GM18502 (cell line): Measurements from ENCODE around the gene ASB3.
"Not testable (repeated sequence)": the region's sequence is repeated elsewhere in the genome, so short reads cannot be mapped to it uniquely, and the experiment has no call there.

Source experiments
- ATAC-seq: cut with Tn5 transposase; IDR thresholded peaks from one replicate; pipeline ENCODE4 v1.9.1; 2021; ENCODE audit warnings: mild to moderate bottlenecking; ENCODE audit not compliant: unreplicated experiment, poor library complexity

The ASB3 gene

DNA sequence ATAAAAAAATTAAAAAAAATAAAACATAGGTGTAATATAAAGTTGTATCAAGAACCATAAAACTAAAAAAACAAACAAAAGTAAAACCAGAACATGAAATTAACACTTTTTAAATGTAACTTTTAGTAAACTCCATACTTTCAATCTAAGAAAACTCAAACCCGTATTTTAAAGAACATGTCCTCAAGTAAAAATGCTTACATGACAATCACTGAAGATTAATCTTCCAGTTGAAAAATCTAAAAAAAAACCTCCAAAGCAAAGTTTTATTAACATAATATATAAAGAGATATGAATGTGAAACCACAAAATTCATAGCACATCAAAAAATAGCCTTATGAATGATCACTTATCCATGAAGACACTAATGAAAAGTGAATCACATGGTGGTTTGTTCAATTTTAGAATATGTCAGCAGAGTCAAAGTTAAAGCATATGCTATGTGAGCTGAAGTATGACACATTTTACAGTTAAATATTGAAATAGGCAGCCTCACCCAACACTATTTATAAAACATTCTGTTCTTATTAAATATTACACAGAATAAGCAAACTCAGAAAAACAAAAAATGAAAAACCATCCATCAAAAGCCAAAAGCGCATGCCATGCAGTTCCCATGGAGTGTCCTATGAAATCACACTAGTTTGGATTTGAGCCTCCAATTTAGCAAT is 42.2 kb downstream of the ASB3 start:
- ATAC-seq, result no peak

DNA sequence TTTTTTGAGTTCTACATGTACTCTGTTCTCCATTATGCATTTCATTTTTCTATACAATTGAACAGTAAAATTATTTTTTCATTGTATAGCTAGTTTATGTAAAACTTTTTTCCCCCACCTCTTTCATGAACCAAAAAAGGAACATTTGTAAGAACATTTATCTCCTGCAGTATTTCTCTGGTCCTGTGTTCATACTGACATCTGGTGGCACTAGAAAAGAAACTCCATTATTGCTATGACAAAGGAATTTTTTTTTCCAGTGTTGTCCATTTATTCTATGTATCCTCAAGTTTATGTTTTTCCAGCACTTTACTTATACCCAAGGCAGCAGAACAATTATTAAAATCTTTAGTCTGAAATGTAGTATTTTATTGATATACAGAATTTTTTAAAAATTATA is 46.6 kb downstream of the ASB3 start:
- ATAC-seq, result no peak

DNA sequence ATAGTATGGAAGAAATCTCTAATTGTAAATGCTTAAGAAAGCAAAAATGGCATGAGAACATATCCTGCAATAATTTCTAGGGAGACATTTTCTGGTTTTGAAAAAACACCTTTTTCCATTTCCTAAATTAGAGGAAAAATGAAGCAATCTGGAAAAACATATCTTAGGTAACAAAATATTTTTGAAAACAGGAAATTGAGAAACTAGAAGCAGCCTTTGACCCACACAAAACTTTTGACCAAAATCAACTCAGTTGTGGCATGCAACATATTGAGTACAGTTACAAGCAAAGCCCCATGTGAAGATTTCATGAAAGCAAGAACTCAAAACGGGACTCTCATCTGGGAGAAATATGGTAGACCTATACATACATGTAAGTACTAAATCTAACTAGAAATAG is 47.7 kb downstream of the ASB3 start:
- ATAC-seq, result no peak

DNA sequence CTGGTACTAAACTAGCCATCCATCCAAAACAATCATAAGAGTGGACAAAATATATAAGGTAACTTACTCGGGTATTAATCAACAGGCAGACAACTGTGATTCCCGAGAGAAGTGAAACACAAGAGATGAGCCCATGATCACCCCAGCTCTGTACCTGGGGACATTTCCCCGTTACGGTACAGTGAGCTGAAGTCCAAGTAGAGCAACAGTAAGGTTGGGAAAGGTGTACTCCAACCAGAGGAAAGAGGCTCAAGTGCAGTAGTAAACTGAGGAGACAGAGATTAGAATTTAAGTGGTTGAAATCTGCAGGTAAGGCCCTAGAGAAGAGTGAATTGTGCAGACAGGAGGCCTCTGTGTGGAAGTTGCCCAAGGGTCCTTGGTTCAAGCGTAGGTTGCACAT is 49.7 kb downstream of the ASB3 start:
- no peak for ATAC-seq

DNA sequence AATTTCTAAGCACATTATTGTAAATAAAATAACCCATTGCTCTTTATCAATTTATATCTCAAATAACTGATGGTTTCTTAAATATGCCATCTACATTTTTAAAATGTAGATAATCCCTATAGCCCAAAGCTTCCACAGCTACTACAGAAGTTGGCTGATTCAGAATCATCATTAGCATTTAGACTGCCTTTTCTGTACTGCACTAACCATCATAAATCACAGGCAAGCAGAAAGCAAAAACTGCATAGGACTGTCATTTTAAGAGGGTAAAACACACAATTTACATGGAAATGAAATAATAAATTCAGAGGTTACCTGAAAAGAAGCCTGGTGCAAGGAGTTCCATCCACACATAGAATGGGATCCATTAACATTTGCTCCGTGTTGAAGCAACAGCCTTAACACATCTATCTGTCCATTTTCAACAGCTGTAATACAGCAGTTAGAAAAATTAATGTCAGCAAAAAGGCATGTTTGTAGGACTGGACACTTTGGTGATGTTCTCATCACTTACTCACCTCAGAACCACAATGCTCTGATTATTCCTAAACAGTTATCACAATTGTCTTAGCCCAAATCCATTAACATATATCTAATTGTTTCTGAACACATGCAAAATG is 57.5 kb downstream of the ASB3 start:
- ATAC-seq, result no peak

DNA sequence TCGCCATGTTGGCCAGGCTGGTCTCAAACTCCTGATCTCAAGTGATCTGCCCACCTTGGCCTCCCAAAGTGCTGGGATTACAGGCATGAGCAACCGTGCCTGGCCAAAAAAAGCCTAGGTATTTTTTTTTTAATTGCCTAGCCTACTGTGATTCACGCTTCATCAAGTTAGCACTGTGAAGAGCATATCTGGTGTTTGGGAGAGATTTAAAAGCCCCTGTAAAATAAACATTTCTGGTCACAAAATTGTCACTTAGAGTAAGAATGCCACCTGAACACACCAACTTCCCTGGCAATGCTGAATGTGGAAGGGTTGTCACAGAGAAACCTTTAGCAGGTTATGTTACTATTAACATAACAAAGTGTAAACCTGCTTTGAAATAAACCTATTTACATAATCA is 58.8 kb downstream of the ASB3 start:
- no peak for ATAC-seq

DNA sequence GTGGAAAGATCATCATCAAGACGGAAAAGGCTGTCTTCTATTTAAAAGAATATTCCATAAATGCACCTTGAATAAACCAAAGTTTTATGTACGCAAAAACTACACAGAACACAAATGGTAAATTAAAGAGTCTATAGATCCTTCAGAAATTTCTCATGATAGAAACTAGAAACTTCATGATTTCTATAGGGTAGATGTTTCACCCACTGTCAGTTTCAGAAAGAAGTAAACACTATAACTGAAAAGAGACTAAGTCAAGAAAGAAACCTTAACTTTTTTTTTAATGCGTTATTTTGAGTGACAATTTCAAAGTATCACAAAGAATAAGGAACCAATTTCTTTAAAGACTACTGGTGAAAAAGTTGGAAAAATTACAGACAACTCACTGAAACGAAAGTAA is 61.1 kb downstream of the ASB3 start:
- ATAC-seq, result no peak

DNA sequence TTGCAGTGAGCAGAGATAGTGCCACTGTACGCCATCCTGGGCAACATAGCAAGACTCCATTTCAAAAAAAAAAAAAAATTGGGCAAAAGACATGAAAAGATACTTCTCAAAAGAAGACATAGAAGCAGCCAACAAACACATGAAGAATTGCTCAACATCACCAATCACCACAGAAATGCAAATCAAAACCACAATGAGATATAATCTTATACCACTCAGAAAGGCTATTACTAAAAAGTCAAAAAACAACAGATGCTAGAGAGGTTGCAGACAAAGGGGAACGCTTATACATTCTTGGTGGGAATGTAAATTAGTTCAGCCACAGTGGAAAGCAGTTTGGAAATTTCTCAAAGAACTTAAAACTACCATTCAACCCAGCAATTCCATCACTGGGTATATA is 62.2 kb downstream of the ASB3 start:
- peak; percentile 41 for ATAC-seq

DNA sequence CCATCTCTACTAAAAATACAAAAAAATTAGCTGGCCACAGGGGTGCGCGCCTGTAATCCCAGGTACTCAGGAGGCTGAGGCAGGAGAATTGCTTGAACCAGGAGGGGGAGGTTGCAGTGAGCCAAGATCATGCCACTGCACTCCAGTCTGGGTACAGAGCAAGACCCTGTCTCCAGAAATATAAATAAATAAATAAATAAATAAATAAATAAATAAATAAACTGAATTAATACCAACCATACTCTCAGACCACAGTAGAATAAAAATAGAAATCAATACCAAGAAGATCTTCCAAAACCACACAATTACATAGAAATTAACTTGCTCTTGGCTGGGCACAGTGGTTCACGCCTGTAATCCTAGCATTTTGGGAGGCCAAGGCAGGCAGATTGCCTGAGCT is 65.8 kb downstream of the ASB3 start:
- not testable (repeated sequence) for ATAC-seq

DNA sequence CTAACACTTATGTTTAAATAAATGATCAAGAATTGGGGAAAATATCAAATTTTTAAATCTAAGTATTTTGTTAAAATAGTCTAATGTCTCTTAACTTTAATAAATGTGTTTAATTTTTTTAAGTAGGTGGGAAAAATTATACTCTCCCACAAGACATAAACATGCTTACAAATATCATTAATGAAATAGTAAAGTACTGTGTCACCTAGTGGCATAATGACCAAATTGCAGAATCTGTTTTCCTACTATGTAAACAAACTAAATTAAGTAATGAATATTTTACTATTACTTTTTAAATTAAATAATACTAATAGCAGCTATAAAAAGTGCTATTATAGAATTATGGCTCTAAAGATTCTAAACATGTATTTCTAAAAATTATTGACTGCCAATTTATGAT is 71.2 kb downstream of the ASB3 start:
- peak; percentile 61 for ATAC-seq

DNA sequence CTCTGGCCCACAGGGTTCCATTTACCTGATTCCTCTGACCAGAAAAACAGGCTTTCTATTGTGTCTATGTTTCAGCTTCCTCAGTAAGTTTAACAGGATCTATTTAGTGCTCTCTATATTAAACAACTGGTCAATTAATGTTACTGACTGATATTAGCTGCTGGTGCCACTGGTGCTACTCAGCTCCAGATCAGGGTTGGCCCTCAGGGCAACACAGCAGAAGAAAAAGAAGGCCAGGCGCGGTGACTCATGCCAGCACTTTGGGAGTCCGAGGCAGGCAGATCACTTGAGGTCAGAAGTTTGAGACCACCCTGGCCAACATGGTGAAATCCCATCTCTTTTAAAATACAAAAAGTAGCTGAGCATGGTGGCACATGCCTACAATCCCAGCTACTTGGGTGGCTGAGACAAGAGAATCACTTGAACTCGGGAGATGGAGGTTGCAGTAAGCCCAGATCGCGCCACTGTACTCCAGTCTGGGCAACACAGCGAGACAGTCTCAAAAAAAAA is 75.4 kb downstream of the ASB3 start:
- ATAC-seq, result no peak

DNA sequence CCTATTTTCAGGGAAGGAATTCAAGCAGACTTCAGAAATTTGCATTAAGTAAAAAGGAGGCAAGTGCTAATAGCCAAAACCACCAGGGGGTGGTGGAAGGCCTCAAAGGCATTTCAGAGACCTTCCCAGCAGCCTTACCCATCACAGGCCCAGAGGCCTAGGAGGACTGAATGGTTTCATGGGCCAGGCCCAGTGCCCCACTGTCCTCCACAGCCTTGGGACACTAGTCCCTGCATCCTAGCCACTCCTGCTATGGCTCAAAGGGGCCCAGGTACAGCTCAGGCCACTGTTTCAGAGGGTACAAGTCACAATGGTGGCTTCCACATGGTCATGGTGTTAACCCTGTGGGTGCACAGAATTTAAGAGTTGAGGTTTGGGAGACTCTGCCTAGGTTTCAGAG is 77.8 kb downstream of the ASB3 start:
- no peak for ATAC-seq

DNA sequence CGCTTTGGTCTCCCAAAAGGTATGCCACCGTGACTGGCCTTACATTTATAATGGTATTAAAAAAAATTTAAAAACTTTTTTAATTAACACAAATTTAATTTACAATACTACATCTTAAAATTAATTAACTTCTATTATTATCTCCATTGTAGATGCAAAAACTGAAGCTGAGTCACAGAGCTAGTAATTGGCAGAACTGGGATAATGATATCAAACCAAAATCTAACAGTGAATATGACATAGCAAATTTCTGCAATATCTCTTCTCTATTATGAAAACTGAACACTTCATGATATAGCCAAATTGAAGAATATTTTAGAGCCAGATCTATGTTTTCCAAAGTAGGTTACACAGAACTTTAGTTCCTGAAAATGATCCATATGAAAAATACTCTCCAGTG is 85.5 kb downstream of the ASB3 start:
- ATAC-seq, result no peak

DNA sequence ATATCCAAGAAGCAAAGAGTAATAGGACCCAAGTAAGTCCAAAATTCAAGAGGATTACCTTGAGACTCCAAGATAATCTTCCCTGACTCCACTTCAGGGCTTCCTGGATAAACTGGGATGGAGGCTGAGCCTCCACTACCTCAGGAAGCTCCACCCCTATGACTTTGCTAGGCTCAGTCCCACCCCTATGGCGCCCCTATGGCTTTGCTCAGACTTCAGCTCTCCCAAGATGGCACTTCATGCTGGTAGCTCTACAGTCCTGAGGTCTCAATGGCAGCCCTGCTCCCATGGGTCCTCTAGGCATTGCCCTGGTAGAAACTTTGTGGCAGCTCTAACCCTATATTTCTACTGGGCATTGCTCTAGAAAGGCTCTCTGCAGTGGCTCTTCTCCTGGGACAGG is 89.1 kb downstream of the ASB3 start:
- no peak for ATAC-seq

DNA sequence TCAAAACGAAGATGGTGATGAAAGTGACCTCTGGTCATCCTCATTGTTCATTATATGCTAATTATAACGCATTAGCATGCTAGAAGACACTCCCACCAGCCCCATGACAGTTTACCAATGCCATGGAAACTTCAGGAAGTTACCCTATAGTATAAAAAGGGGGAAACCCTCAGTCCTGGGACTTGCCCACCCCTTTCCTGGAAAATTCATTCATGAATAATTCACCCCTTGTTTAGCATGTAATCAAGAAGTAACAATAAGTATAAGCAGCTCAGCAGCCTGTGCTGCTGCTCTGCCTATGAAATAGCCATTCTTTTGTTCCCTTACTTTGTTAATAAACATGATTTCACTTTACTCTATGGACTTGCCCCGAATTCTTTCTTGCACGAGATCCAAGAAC is 89.7 kb downstream of the ASB3 start:
- ATAC-seq, result no peak

DNA sequence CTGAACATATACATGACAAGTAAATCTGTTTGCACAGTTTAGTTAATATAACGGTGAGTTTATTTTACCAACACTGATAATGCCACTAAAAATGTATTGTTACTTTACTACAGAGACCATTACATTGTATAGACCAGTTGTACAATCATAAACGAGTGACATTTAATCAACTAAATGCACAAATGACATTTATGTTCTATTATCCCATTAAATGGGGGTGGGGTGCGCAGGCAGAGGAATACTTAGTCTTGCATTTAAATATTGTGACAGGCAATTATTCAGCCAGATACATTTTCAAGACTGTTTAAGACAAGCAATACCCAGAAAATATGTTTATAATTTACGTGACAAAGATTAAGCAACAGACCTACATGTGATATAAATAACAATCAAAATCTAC is 91.2 kb downstream of the ASB3 start:
- no peak for ATAC-seq

DNA sequence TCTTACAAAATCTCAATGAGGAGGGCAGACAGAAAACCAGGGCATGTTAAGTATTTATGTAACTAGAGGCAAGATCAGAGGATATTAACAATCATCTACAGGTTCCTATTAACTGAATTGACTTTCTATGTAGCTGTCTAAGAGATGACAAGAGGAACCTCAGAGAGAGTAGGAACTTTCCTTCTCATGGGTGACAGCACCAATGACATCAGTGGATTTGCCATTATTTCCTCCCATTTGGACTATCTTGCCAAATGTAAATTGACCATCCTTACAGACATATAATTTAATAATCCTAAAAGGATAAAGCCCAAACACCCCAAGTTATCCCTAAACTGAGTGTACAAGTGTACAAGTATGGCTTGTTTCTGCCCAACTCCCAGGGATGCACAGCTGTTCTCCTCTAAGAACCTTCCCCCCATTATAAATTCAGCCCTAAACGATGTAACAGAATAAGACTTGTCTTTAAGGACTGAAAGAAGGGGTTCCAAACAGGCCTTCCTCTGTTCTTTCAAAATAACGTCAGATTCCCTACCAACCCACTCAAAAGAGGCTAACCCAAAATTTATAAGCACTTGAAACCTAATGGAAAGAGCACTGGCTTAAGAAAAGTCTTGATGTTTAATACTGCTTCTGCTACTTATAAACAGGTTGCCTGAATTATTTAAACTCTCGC is 92.5 kb downstream of the ASB3 start:
- ATAC-seq, result no peak

DNA sequence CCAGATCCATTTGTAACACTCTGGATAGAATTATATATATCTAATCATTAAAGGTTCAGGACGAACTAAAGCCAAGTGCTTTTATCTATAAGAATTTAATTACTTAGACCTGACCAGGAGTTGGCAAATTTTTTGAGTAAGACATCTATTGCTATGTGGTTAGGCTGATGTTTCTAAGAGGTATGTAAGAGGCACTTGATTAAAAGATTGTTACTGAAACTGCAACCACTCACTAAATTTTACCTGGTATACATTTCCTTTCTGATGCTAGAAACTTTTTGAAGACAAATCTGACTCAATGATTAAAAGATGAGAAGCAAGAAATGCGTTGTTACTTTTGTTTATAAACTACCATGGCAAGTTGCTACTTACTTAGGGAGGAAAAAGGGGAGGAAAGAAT is 95.9 kb downstream of the ASB3 start:
- no peak for ATAC-seq

DNA sequence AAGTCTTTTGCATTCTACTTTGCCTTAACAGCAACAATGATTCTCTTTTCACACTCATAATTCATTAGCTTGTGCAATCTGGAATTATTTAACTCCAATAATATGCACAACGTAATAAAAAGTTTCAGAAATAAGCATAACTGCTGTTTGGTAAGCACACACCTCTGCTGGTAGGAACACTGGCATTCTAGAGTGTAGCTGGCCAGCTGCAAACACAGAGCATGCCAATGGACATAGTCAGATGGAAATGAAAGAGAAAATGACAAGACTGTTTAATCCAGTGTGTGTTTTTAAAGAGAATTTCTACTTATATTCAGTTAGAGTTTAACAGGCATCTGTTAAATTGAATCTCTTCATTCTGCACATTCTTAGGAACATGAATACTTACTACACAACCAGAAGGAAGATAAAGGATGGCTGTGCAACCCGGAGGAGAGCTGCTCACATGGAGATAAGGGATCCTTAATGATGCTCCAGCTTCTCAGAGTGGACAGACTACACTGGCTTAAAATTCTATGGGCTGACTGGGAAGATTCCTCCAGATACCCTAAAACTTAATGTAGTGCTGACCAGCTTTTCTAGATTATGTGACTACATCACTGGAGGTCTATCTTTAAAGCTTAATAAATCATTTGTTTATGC is 113.8 kb downstream of the ASB3 start:
- ATAC-seq, result no peak

DNA sequence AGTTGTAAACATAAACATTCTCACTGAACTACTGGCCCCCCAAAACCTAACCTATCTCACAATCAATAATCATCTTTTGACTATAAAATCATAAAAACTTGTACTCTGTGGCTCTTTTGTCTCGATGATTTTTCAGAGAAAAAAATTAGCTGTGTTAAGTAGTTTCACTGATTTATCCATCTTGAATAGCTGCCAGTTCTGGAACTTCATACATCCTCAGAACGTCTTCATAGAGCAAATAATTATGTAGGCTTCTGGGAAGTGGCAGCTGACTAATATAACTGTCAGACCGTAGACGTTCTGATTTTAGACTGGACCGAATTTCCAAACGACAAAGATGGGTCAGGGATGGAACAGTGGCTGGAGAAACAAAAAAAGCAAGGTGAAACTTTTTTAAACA is 116.4 kb downstream of the ASB3 start:
- no peak for ATAC-seq

DNA sequence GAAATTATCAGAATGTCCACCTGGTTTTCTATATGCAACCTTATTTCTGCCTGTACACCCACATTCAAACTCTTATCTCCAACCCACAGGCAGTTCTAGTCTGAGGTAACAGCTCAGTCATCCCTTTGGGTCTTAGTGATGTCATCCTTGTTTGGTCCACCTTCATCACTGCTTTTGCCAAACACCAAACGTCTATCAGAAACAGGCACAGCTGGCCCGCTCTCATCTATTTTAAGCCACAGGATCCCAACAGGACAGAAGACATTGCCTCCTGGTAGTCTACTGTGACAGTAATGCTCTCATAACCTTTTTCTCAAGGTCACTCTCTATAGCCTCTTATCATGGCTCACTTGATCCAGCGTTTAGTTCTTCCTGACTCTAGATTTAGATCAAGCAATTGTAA is 118.1 kb downstream of the ASB3 start:
- no peak for ATAC-seq
